GM12878 (cell line): ENCODE results near the gene CTBS. TPM values are rescaled to one million over a fixed set of nuclear protein-coding genes. Genes with fewer than 3 reads are reported as not detected.
"Not testable (repeated sequence)": the region's sequence is repeated elsewhere in the genome, so short reads cannot be mapped to it uniquely, and the experiment has no call there.

ENCODE experiments used
- ATAC-seq: fragments of 200-7000 bp; cut with Tn5 transposase; 3 replicates; pipeline ENCODE4 v1.9.1; 2020; ENCODE audit warnings: mild to moderate bottlenecking, moderate library complexity
- BruUV-seq: library from RNA; stranded (reverse); fragments of 400-500 nt; replicated peaks from 2 replicates; lab custom pipeline; 2021; lab: Mats Ljungman, UMichigan
- CTCF ChIA-PET: fragments of 300-600 bp; sonication (Branson Sonifier 250); formaldehyde crosslinking; extraction: SDS; loops from one replicate; lab custom pipeline; 2021; ENCODE audit warnings: inconsistent platforms; lab: Yijun Ruan, JAX
- POLR2A ChIA-PET: fragments of 350-600 bp; formaldehyde crosslinking; extraction: SDS; loops from one replicate; lab custom pipeline; 2021; ENCODE audit warnings: inconsistent platforms; lab: Charles Lee
- RAD21 ChIA-PET: fragments of 300-600 bp; sonication (Branson Sonifier 250); formaldehyde crosslinking; loops from one replicate; lab custom pipeline; 2023; ENCODE audit warnings: antibody characterized with exemption; ENCODE audit not compliant: unreplicated experiment; lab: Charles Lee
- SMC1A ChIA-PET: fragments of 300-600 bp; sonication (Branson Sonifier 250); formaldehyde crosslinking; loops from one replicate; lab custom pipeline; 2023; ENCODE audit not compliant: unreplicated experiment, uncharacterized antibody; lab: Charles Lee
- DNase-seq: peaks from one replicate; pipeline ENCODE4 v3.0.0-alpha.2; 2011; ENCODE audit warnings: low read depth, low spot score
- FAIRE-seq: peaks from 3 replicates; lab custom pipeline; 2011; peaks lifted over from hg19 to GRCh38; lab: Jason Lieb, UNC
- H2AFZ ChIP-seq: 2 replicates; pipeline ENCODE4 v1.6.0; 2011; ENCODE audit warnings: low read depth, low read length, control low read depth; ENCODE audit not compliant: control insufficient read depth
- H3K27ac ChIP-seq: 2 replicates; pipeline ENCODE4 v1.5.1; 2011; ENCODE audit warnings: control low read depth; ENCODE audit not compliant: control insufficient read depth, insufficient read depth
- H3K27me3 ChIP-seq, 2 experiments: replicated peaks in 1 of 2; 2 replicates each; pipeline versions ENCODE4 v1.6.0 to v1.6.1; 2011; ENCODE audit warnings: low read length in 1 of 2; ENCODE audit not compliant: control insufficient read depth in 2 of 2, insufficient read depth in 2 of 2
- H3K36me3 ChIP-seq, 2 experiments: 2 replicates each; pipeline ENCODE4 v1.5.1; 2011; ENCODE audit warnings: low read length in 1 of 2; ENCODE audit not compliant: control insufficient read depth in 2 of 2, insufficient read depth in 2 of 2
- H3K4me1 ChIP-seq: 2 replicates; pipeline ENCODE4 v1.6.1; 2011; ENCODE audit warnings: mild to moderate bottlenecking, low read length, moderate library complexity, mixed read lengths; ENCODE audit not compliant: control insufficient read depth, insufficient read depth
- H3K4me2 ChIP-seq: 2 replicates; pipeline ENCODE4 v1.6.0; 2011; ENCODE audit warnings: control low read depth; ENCODE audit not compliant: control insufficient read depth, insufficient read depth
- H3K4me3 ChIP-seq: fragments of 200-600 bp; sonication (generic); 2 replicates; pipeline ENCODE4 v1.5.1; 2016
- H3K79me2 ChIP-seq: 2 replicates; pipeline ENCODE4 v1.6.0; 2011; ENCODE audit warnings: low read length; ENCODE audit not compliant: control insufficient read depth, insufficient read depth
- H3K9ac ChIP-seq: 2 replicates; pipeline ENCODE4 v1.8.0; 2011; ENCODE audit warnings: low read length, control low read depth, mixed read lengths; ENCODE audit not compliant: control insufficient read depth, insufficient read depth
- H3K9me3 ChIP-seq: replicated peaks from 3 replicates; pipeline ENCODE4 v1.5.1; 2011; ENCODE audit warnings: mild to moderate bottlenecking, low read length; ENCODE audit not compliant: control insufficient read depth, insufficient read depth
- H4K20me1 ChIP-seq: 2 replicates; pipeline ENCODE4 v1.6.0; 2011; ENCODE audit not compliant: control insufficient read depth, insufficient read depth
- CHD1 ChIP-seq: IDR thresholded peaks from 2 replicates; pipeline ENCODE4 v1.6.1; 2012; ENCODE audit warnings: low read depth, low read length, improper control_type of control experiment
- RFX5 ChIP-seq: IDR thresholded peaks from 2 replicates; pipeline ENCODE4 v1.6.1; 2011; ENCODE audit warnings: low read depth, low read length, improper control_type of control experiment
- WGBS: methylation state at CpG from one replicate; pipeline ENCODE4 v1.1.6; 2016; ENCODE audit warnings: low lambda C conversion rate; ENCODE audit not compliant: insufficient replicate concordance, insufficient coverage; ENCODE audit errors: missing lambda C conversion rate; 5-methylcytosine and 5-hydroxymethylcytosine counted together
- in situ Hi-C: fragments of 300-500 bp; cut with MboI; formaldehyde crosslinking; loops from 9 replicates; pipeline ENCODE4 v1.14.3; 2018; ENCODE audit warnings: mixed read lengths
- intact Hi-C: fragments of 100-400 bp; cut with micrococcal nuclease; formaldehyde crosslinking; loops from one replicate; pipeline ENCODE4 v1.14.2; 2022; ENCODE audit not compliant: unreplicated experiment
- polyA plus RNA-seq, 11 experiments: library from polyadenylated mRNA; depleted of rRNA in 4 of 11; unstranded in 6 of 11; stranded (reverse) in 5 of 11; fragments of >200 nt; fragmentation: Nextera tagmentation in 4 of 11; fragmentation: Illumina TruSeq in 1 of 11; extraction: Ambion mirVana in 4 of 11; extraction: Trizol in 1 of 11; gene quantifications; 1 replicate in 1 of 11; 2 replicates in 10 of 11; pipeline versions ENCODE4 v1.2.1 to v1.2.3, GENCODE V29; 2011 to 2016; ENCODE audit warnings: inconsistent platforms in 2 of 11, missing spikeins in 2 of 11, low read depth in 1 of 11
- total RNA-seq, 4 experiments: library from RNA; depleted of rRNA in 3 of 4; stranded (reverse); fragments of >200 nt in 3 of 4; fragmentation: Illumina TruSeq in 1 of 4; extraction: Trizol in 1 of 4; gene quantifications; 2 replicates each; pipeline versions ENCODE4 v1.2.1 to v1.2.3, GENCODE V29; 2013 to 2021

The CTBS gene
- total and polyA plus RNA-seq, 10 of the 15 experiments (the other 5 are each of a cell fraction or from before 2014, with no cell fraction given), result 4.3 to 21.2 (median 12.3) TPM

- SMC1A ChIA-PET, result interaction anchor here (0.8 to 1.6 kb wide), 3 partner anchors 12 to 27 kb away, joined by 3 read pairs; no protein-coding TSS in a partner anchor
- Histone ChIP-seq H2AFZ (no peak overlapping the region), H4K20me1 (no peaks in the 10 kb centered on the region), H3K4me1 (peaks cover 28% of the 10 kb centered on the region), H3K9me3 (no peaks in the 10 kb centered on the region; the same call in 2 of the 3 replicates), H3K4me3 (no peak overlapping the region), H3K9ac (no peak overlapping the region), H3K27me3 (no peaks in the 10 kb centered on the region), H3K4me2 (no peak overlapping the region), H3K36me3 (no peaks in the 10 kb centered on the region), H3K27ac (no peak overlapping the region), H3K79me2 (no peaks in the 10 kb centered on the region)
- CTCF ChIA-PET, result interaction anchor here (0.9 kb wide), 1 partner anchor 154 kb away, joined by 3 read pairs; no protein-coding TSS in a partner anchor
- RAD21 ChIA-PET, result no interaction called here
- POLR2A ChIA-PET, result no interaction called here
- DNase-seq (no peak), FAIRE-seq (no peak), ATAC-seq (no peak)
- WGBS, result 100% methylated on average over 1 of the region's 1 CpG
- in situ Hi-C loops, result no loop called here
- TF ChIP-seq RFX5 (no peak), CHD1 (no peak)
- no TSS peak for BruUV-seq
- intact Hi-C loops, result no loop called here
Measured at GRCh38 chr1:84597011-84597410, 22.8 kb upstream of the CTBS start.

- H3K4me1 ChIP-seq, result peaks cover 17% of the 10 kb centered on the region
- H3K4me2 ChIP-seq, H2AFZ ChIP-seq, DNase-seq, BruUV-seq, H4K20me1 ChIP-seq, in situ Hi-C loops, H3K9me3 ChIP-seq, H3K27ac ChIP-seq, FAIRE-seq, H3K9ac ChIP-seq, H3K36me3 ChIP-seq, RAD21 ChIA-PET, H3K79me2 ChIP-seq, intact Hi-C loops, H3K27me3 ChIP-seq, POLR2A ChIA-PET, ATAC-seq, CTCF ChIA-PET, H3K4me3 ChIP-seq: not testable (repeated sequence)
- WGBS, result 97% methylated on average over 2 of the region's 2 CpGs
- SMC1A ChIA-PET, result interaction anchor here (1.5 kb wide), 1 partner anchor 11 kb away, joined by 4 read pairs; no protein-coding TSS in a partner anchor
Measured at GRCh38 chr1:84594959-84595358, 20.7 kb upstream of the CTBS start.
